ENCODE results near the gene DENND6B. TPM values are rescaled to one million over a fixed set of nuclear protein-coding genes. Genes with fewer than 3 reads are reported as not detected.

DENND6B gene
- total RNA-seq, 1 donor from 2014 or later, result 2.2 TPM

DNA sequence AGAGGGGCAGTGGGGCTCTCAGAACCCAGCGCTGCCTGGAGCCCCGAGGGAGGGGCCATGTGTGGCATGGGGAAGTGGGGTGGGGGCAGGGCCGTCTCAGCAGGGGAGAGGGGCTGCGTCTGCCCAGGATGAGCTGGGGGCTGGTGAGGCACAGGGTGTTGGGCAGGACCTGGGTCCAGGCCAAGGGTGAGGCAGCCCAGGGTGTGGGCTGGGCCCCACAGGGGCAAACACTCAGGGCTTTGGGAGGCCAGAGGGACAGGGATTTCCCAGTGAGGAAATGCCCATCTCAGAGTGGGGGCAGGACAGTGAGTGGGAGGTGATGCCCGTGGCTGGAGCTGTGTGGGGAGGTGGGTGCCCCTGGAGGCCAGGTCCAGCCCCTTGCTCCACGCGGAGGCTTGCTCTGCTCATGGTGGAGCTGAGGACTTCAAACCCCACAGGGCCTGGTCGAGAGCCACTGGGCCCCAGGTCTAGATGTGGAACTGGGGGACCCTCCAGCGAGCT is 24.7 kb downstream of the DENND6B start:
- DNase-seq (ENCODE audit: low spot score), result no peak
- Mint-ChIP-seq H3K9me3 (no peaks in the 10 kb centered on the region), H3K27ac (no peak overlapping the region), H3K4me1 (ENCODE audit: low read depth) (peaks cover 6% of the 10 kb centered on the region), H3K36me3 (ENCODE audit: low read depth) (no peaks in the 10 kb centered on the region), H3K27me3 (ENCODE audit: insufficient read depth) (peaks cover 9% of the 10 kb centered on the region), H3K4me3 (no peak overlapping the region)
- intact Hi-C loops (cut with micrococcal nuclease), result no loop called here

DNA sequence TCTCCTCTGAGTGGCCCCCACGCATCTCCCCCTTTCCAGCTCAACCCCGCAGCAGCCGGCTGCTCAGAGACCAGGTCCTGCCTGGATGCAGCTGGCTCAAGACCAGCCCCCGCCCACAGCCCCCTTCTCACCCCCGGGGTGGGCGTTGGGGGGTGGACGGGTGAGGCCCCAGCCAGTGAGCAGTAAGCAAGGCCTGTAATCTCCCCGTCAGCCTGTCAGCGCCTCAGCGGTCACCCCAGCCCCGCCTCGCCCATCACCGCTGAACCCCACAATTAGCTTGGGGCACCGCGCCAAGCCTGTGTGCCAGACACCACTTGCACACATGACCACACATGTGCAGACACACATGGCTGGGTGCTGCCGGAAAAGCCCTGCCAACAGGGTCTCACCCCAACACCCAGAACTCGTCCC is 25.2 kb downstream of the DENND6B start:
- Mint-ChIP-seq H3K4me3 (no peak overlapping the region), H3K4me1 (ENCODE audit: low read depth) (peaks cover 6% of the 10 kb centered on the region), H3K36me3 (ENCODE audit: low read depth) (no peaks in the 10 kb centered on the region), H3K27me3 (ENCODE audit: insufficient read depth) (peaks cover 9% of the 10 kb centered on the region), H3K9me3 (no peaks in the 10 kb centered on the region), H3K27ac (no peak overlapping the region)
- no peak for DNase-seq (ENCODE audit: low spot score)
- intact Hi-C loops (cut with micrococcal nuclease), result no loop called here

DNA sequence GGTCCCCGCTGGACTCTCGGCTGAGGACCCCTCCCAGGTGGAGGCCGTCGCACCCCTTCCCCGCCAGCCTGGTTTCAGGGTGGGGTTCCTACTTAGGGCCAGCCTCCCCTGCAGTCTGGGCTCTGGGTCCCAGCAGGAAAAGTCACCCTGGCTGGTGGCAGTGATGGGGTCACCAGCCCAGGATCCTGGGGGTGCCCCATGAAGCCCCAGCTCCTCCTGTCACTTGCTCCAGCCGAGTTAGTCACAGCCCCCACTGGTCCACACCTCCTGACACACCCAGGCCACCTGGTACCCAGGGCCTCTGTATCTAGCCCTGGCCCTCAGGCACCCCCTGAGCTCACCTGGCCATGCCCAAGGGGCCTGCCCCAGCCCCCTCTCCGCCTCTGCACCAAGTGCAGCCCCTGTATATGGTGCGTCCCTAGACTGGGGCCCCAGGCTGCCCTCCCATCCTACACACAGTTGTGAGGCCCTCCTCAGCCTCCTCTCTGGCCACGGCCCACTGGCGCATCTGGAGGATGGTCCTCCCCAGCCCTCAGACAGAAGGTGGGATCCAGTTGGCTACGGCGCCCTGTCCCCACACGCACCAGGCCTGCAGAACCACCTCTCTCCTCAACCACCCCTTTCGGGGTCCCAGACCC is 26.1 kb downstream of the DENND6B start:
- no peaks in the 10 kb centered on the region for H3K36me3 Mint-ChIP-seq (ENCODE audit: low read depth)
- H3K27ac Mint-ChIP-seq, result no peak overlapping the region
- no peaks in the 10 kb centered on the region for H3K9me3 Mint-ChIP-seq
- no peak for DNase-seq (ENCODE audit: low spot score)
- H3K27me3 Mint-ChIP-seq (ENCODE audit: insufficient read depth), result peaks cover 9% of the 10 kb centered on the region
- H3K4me3 Mint-ChIP-seq, result no peak overlapping the region
- H3K4me1 Mint-ChIP-seq (ENCODE audit: low read depth), result no peaks in the 10 kb centered on the region
- intact Hi-C loops (cut with micrococcal nuclease), result no loop called here

DNA sequence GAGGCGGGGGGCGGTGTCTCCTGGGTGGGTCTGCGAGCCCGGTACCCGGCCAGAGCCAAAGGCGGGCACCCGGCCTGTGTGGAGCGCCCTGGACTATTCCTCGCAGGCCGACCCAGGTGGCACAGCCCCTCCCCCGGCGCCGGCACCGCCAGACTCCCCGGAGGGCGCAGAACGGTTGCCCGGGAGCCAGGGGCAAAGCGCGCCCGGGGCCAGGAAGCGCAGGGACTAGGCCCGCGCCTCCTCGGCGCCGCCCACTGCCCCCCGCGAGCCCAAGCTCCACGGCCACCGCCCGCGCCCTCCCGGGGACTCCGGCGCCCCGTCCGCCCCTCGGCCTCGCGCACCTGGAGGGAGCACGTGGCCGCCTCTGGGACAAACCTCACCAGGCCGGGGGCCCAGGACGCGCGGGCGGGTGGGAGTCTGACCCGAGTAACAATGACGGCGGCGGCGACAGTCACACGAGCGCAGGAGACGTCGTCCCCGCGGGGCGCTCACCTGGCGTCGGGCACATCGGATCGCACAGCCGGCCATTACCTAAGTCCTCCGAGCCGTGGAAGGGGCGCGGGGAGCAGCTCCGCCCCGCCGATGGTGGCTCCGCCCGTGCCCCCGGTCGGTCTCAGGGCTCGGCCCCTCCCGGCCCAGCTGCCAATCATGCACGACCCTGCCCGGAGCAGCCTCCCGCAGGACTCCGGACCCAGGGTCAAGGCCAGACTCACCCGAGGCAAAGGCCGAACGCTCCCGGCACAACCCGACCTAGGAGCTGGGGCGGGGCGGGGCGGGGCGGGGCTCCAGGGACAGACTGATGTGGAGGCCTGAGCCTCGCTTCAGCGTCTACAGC is 26.8 kb downstream of the DENND6B start:
- Mint-ChIP-seq H3K9me3 (no peaks in the 10 kb centered on the region), H3K4me3 (no peak overlapping the region), H3K27ac (no peak overlapping the region), H3K4me1 (ENCODE audit: low read depth) (no peaks in the 10 kb centered on the region), H3K36me3 (ENCODE audit: low read depth) (no peaks in the 10 kb centered on the region), H3K27me3 (ENCODE audit: insufficient read depth) (peaks cover 6% of the 10 kb centered on the region)
- intact Hi-C loops (cut with micrococcal nuclease), result no loop called here
- no peak for DNase-seq (ENCODE audit: low spot score)

- no peak overlapping the region for H3K4me3 Mint-ChIP-seq
- H3K4me1 Mint-ChIP-seq (ENCODE audit: low read depth), result no peaks in the 10 kb centered on the region
- H3K27ac Mint-ChIP-seq, result no peak overlapping the region
- intact Hi-C loops (cut with micrococcal nuclease), result no loop called here
- H3K36me3 Mint-ChIP-seq (ENCODE audit: low read depth), result no peaks in the 10 kb centered on the region
- H3K27me3 Mint-ChIP-seq (ENCODE audit: insufficient read depth), result peaks cover 8% of the 10 kb centered on the region
- no peak for DNase-seq (ENCODE audit: low spot score)
- H3K9me3 Mint-ChIP-seq, result no peaks in the 10 kb centered on the region
Measured at GRCh38 chr22:50298937-50299784, 27.7 kb downstream of the DENND6B start.

DNA sequence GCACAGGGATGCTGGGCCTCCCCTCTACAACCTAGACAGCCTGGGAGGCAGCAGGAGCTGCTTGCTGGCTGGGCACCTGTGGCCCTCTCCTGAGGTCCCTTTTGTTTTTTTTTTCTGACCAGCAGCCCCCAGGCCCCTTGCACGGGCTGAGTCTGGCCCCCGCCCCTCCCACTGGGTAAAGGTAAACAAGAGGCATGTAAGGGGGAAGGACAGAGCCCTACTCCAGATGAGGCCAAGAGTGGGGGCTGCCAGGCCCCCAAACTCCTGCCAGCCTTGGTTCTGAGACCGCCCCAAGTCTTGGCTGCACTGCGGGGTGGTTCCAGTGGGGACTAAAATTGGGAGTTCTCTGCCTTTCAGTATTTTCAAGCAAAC is 28.6 kb downstream of the DENND6B start:
- Mint-ChIP-seq H3K4me1 (ENCODE audit: low read depth) (no peaks in the 10 kb centered on the region), H3K36me3 (ENCODE audit: low read depth) (no peaks in the 10 kb centered on the region), H3K9me3 (no peaks in the 10 kb centered on the region), H3K27ac (no peak overlapping the region), H3K4me3 (no peak overlapping the region), H3K27me3 (ENCODE audit: insufficient read depth) (peaks cover 8% of the 10 kb centered on the region)
- intact Hi-C loops (cut with micrococcal nuclease), result no loop called here
- DNase-seq (ENCODE audit: low spot score), result no peak

DNA sequence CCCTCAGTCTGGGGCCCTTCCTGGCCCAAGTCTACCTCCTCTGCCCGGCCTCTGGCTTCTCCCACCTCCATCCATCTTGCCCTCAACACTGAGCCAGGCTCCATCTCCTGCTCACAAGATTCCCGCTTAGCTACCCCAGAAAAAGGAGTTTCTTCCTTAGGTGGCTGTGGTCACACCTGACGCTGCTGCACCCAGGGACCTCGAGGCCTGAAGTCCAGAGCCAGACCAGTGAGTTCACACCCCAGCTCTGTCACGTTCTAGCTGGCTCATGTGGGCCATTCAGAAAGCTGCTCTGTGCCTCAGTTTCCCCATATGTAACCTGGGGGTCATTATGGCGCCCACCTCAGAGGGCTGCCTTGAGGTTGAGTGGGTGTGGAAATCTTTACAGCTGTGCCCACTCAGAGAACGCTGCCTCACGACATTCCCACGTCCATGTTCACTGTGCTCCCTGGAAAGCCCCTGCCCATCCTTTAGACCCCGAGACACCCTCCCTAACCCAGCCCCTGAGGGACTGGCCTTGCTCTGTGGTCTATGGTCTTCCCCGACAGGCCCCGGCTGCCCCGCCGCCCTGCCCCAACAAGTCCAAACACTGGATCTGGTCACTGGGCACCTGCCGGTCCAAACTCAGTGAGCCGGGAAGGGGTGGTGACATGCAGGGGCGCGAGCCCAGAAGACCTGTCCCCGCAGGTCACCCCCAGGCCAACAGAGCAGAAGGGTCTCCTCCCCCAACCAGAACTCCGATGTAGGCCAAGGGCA is 29.1 kb downstream of the DENND6B start:
- Mint-ChIP-seq H3K9me3 (no peaks in the 10 kb centered on the region), H3K27ac (no peak overlapping the region), H3K27me3 (ENCODE audit: insufficient read depth) (peaks cover 11% of the 10 kb centered on the region), H3K4me3 (no peak overlapping the region), H3K36me3 (ENCODE audit: low read depth) (no peaks in the 10 kb centered on the region), H3K4me1 (ENCODE audit: low read depth) (peaks cover 3% of the 10 kb centered on the region)
- no peak for DNase-seq (ENCODE audit: low spot score)
- intact Hi-C loops (cut with micrococcal nuclease), result no loop called here

GRCh38 chr22:50296658-50297490 is 29.9 kb downstream of the DENND6B start:
- intact Hi-C loops (cut with micrococcal nuclease), result no loop called here
- no peak for DNase-seq (ENCODE audit: low spot score)
- Mint-ChIP-seq H3K4me1 (ENCODE audit: low read depth) (peaks cover 6% of the 10 kb centered on the region), H3K27ac (no peak overlapping the region), H3K4me3 (no peak overlapping the region), H3K36me3 (ENCODE audit: low read depth) (peaks cover 2% of the 10 kb centered on the region), H3K9me3 (no peaks in the 10 kb centered on the region), H3K27me3 (ENCODE audit: insufficient read depth) (peaks cover 15% of the 10 kb centered on the region)

DNA sequence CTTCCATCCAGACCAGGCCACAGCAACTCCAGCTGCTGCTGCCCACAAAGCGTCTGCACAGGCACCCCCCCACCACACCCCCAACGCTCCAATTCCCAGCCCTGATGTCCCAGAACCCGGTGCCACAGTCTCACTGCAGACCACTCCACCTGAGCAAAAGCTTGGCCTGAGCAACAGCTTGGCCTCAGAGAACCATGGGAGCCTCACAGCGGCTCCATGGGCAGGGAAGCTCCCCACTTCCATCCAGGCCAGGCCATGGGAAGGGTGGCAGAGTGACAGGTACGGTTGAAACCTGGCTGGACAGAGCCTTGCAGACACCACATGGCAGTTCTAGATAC is 32.5 kb downstream of the DENND6B start:
- H3K27me3 Mint-ChIP-seq (ENCODE audit: insufficient read depth), result peaks cover 15% of the 10 kb centered on the region

GRCh38 chr22:50293441-50294318 is 33.1 kb downstream of the DENND6B start:
- Mint-ChIP-seq H3K4me1 (ENCODE audit: low read depth) (peaks cover 6% of the 10 kb centered on the region), H3K4me3 (no peak overlapping the region), H3K36me3 (ENCODE audit: low read depth) (peaks cover 2% of the 10 kb centered on the region), H3K27ac (no peak overlapping the region), H3K27me3 (ENCODE audit: insufficient read depth) (peaks cover 12% of the 10 kb centered on the region), H3K9me3 (no peaks in the 10 kb centered on the region)
- no peak for DNase-seq (ENCODE audit: low spot score)
- intact Hi-C loops (cut with micrococcal nuclease), result no loop called here

More for the DNA sequence above, 32.5 kb downstream of the DENND6B start:
- Mint-ChIP-seq H3K9me3 (no peaks in the 10 kb centered on the region), H3K4me1 (ENCODE audit: low read depth) (peaks cover 6% of the 10 kb centered on the region), H3K4me3 (no peak overlapping the region), H3K36me3 (ENCODE audit: low read depth) (peaks cover 2% of the 10 kb centered on the region), H3K27ac (no peak overlapping the region)
- intact Hi-C loops (cut with micrococcal nuclease), result no loop called here
- DNase-seq (ENCODE audit: low spot score), result no peak
